Upper lobe of left lung (tissue), 6 donors: ENCODE measurements around the gene KRT31. TPM values are rescaled to one million over a fixed set of nuclear protein-coding genes. Genes with fewer than 3 reads are reported as not detected.

ENCODE experiments used
- ATAC-seq, 2 donors: fragments of 200-7000 bp; cut with Tn5 transposase; one replicate each; pipeline ENCODE4 v1.9.1; 2022; ENCODE audit warnings: mild to moderate bottlenecking in 2 of 2, moderate library complexity in 2 of 2; ENCODE audit not compliant: low FRiP score in 2 of 2
- DNase-seq, 2 donors: peaks; one replicate each; pipeline ENCODE4 v3.0.0-alpha.2; 2019 to 2020
- H3K27ac ChIP-seq, 4 donors: fragments of 200-600 bp; sonication (generic); one replicate each; pipeline ENCODE4 v1.5.1; 2016 to 2019
- H3K27me3 ChIP-seq, 4 donors: fragments of 200-600 bp; sonication (generic); one replicate each; pipeline ENCODE4 v1.5.1; 2017 to 2019
- H3K36me3 ChIP-seq, 4 donors: fragments of 200-600 bp; sonication (generic); one replicate each; pipeline ENCODE4 v1.5.1; 2016 to 2019
- H3K4me1 ChIP-seq, 4 donors: fragments of 200-600 bp; sonication (generic); one replicate each; pipeline ENCODE4 v1.5.1; 2018 to 2019
- H3K4me3 ChIP-seq, 4 donors: fragments of 200-600 bp; sonication (generic); one replicate each; pipeline ENCODE4 v1.5.1; 2017 to 2019; ENCODE audit warnings: mild to moderate bottlenecking in 2 of 4, moderate library complexity in 1 of 4
- H3K9me3 ChIP-seq, 4 donors: fragments of 200-600 bp; sonication (generic); one replicate each; pipeline ENCODE4 v1.5.1; 2018 to 2019
- CTCF ChIP-seq, 6 experiments: fragments of 450-650 bp in 4 of 6; fragments of 200-600 bp in 2 of 6; sonication (generic) in 2 of 6; IDR thresholded peaks; one replicate each; pipeline ENCODE4 v1.5.1; 2016 to 2019; ENCODE audit warnings: antibody characterized with exemption in 6 of 6
- EP300 ChIP-seq, 4 donors: sonication (generic); formaldehyde crosslinking; IDR thresholded peaks; one replicate each; pipeline ENCODE4 v1.5.1; 2017; ENCODE audit warnings: antibody characterized with exemption in 4 of 4, control low read depth in 2 of 4
- POLR2A ChIP-seq, 4 donors: fragments of 450-650 bp; IDR thresholded peaks; one replicate each; pipeline ENCODE4 v1.5.1; 2016 to 2017; ENCODE audit warnings: antibody characterized with exemption in 4 of 4, mild to moderate bottlenecking in 2 of 4
- POLR2AphosphoS5 ChIP-seq, 2 donors: sonication (generic); formaldehyde crosslinking; IDR thresholded peaks; one replicate each; pipeline ENCODE4 v1.5.1; 2017; ENCODE audit warnings: antibody characterized with exemption in 2 of 2
- WGBS, 2 donors: methylation state at CpG; one replicate each; pipeline ENCODE4 v1.1.5; 2017 to 2018; 5-methylcytosine and 5-hydroxymethylcytosine counted together
- total RNA-seq, 6 donors: library from RNA; depleted of rRNA in 4 of 6; stranded (reverse); fragments of >200 nt in 4 of 6; gene quantifications; one replicate each; pipeline versions ENCODE4 v1.1.0 to v1.2.1, GENCODE V29; 2016 to 2021
- donor health status: DM: no; HTN: no; CAD: no; lungs with moderate emphysema.
- donor health status: DM: no; HTN: yes; CAD: no; lungs with severe emphysema.

The KRT31 gene
- total RNA-seq, 6 donors from 2014 or later = not detected

- no peak for DNase-seq
- no peak within 1 kb of the TSS for H3K4me3 ChIP-seq
- no peaks in the 10 kb centered on the region for H3K27me3 ChIP-seq
- H3K27ac ChIP-seq = no peak within 1 kb of the TSS
- TF ChIP-seq POLR2A (IDR thresholded peaks at IDR 0.05) (no peak), EP300 (IDR thresholded peaks at IDR 0.05) (no peak), POLR2AphosphoS5 (IDR thresholded peaks at IDR 0.05) (no peak), CTCF (IDR thresholded peaks at IDR 0.05) (no peak)
- H3K36me3 ChIP-seq = no peaks in the 10 kb centered on the region
- WGBS, 2 donors = 92 to 100% methylated on average over 1 of the region's 1 CpG
- no peak for ATAC-seq
- no peaks in the 10 kb centered on the region for H3K9me3 ChIP-seq
- H3K4me1 ChIP-seq = no peaks in the 10 kb centered on the region
Measured at GRCh38 chr17:41369713-41370112, 27.7 kb downstream of the KRT31 start, which contains the start of gene KRT33B. KRT33B (minus strand) TSS chr17:41369813; CDS start chr17:41369750, 63 bp downstream.

- no peak for TF ChIP-seq EP300 (IDR thresholded peaks at IDR 0.05)
- no peak for TF ChIP-seq POLR2AphosphoS5 (IDR thresholded peaks at IDR 0.05)
- no peak for TF ChIP-seq POLR2A (IDR thresholded peaks at IDR 0.05)
- 86 to 93% methylated on average over 2 of the region's 2 CpGs for WGBS, 2 donors
- ATAC-seq = no peak
Measured at GRCh38 chr17:41369023-41369422, 28.4 kb downstream of the KRT31 start.

GRCh38 chr17:41367426-41368075, 29.9 kb downstream of the KRT31 start:
- 74 to 85% methylated on average over 10 of the region's 10 CpGs for WGBS, 2 donors
- H3K36me3 ChIP-seq = no peaks in the 10 kb centered on the region
- no peaks in the 10 kb centered on the region for H3K27me3 ChIP-seq
- no peak overlapping the region for H3K4me3 ChIP-seq
- no peaks in the 10 kb centered on the region for H3K9me3 ChIP-seq
- no peak for ATAC-seq
- no peak overlapping the region for H3K27ac ChIP-seq
- DNase-seq = peak in 1 of 2 donors; percentile 28
- no peaks in the 10 kb centered on the region for H3K4me1 ChIP-seq
- TF ChIP-seq POLR2AphosphoS5 (IDR thresholded peaks at IDR 0.05) (no peak), POLR2A (IDR thresholded peaks at IDR 0.05) (no peak), CTCF (IDR thresholded peaks at IDR 0.05) (no peak), EP300 (IDR thresholded peaks at IDR 0.05) (no peak)

More at GRCh38 chr17:41369023-41369422, 28.4 kb downstream of the KRT31 start:
- Histone ChIP-seq H3K27ac (no peak overlapping the region), H3K4me3 (no peak overlapping the region), H3K9me3 (no peaks in the 10 kb centered on the region), H3K4me1 (no peaks in the 10 kb centered on the region), H3K27me3 (no peaks in the 10 kb centered on the region), H3K36me3 (no peaks in the 10 kb centered on the region)
- DNase-seq = no peak

- no peaks in the 10 kb centered on the region for H3K36me3 ChIP-seq
- no peaks in the 10 kb centered on the region for H3K9me3 ChIP-seq
- TF ChIP-seq POLR2A (IDR thresholded peaks at IDR 0.05) (no peak), EP300 (IDR thresholded peaks at IDR 0.05) (no peak), POLR2AphosphoS5 (IDR thresholded peaks at IDR 0.05) (no peak), CTCF (IDR thresholded peaks at IDR 0.05) (no peak)
- H3K27ac ChIP-seq = no peak overlapping the region
- H3K4me3 ChIP-seq = no peak overlapping the region
- DNase-seq = no peak
- ATAC-seq = no peak
- H3K27me3 ChIP-seq = no peaks in the 10 kb centered on the region
- H3K4me1 ChIP-seq = no peaks in the 10 kb centered on the region
Measured at GRCh38 chr17:41366070-41366469, 31.3 kb downstream of the KRT31 start.

- Histone ChIP-seq H3K27me3 (no peaks in the 10 kb centered on the region), H3K27ac (no peak overlapping the region), H3K9me3 (no peaks in the 10 kb centered on the region), H3K36me3 (no peaks in the 10 kb centered on the region), H3K4me1 (no peaks in the 10 kb centered on the region), H3K4me3 (no peak overlapping the region)
- ATAC-seq (no peak), DNase-seq (no peak)
- 78 to 92% methylated on average over 2 of the region's 2 CpGs for WGBS, 2 donors
- no peak for TF ChIP-seq POLR2AphosphoS5 (IDR thresholded peaks at IDR 0.05)
- no peak for TF ChIP-seq CTCF (IDR thresholded peaks at IDR 0.05)
Measured at GRCh38 chr17:41363881-41364280, 33.5 kb downstream of the KRT31 start.
